Kidney (tissue), 14 donors: Measurements from ENCODE around the gene ZMYND8. TPM values are rescaled to one million over a fixed set of nuclear protein-coding genes. Genes with fewer than 3 reads are reported as not detected.

Experiments
- DNase-seq, 5 donors: peaks; one replicate each; pipeline ENCODE4 v3.0.0-alpha.2; 2013 to 2020
- FAIRE-seq: peaks from 2 replicates; lab custom pipeline; 2012; peaks lifted over from hg19 to GRCh38; lab: Jason Lieb, UNC
- H3K27ac ChIP-seq, 2 donors: one replicate each; pipeline ENCODE4 v1.7.0; 2013; ENCODE audit warnings: low read depth in 2 of 2, low read length in 2 of 2, inconsistent platforms in 1 of 2
- H3K27me3 ChIP-seq: one replicate; pipeline ENCODE4 v1.7.1; 2013; ENCODE audit warnings: low read length, inconsistent platforms; ENCODE audit not compliant: control insufficient read depth, insufficient read depth
- H3K36me3 ChIP-seq, 3 donors: one replicate each; pipeline versions ENCODE4 v1.7.0 to v1.7.1; 2013; ENCODE audit warnings: low read length in 3 of 3, control low read depth in 1 of 3, inconsistent platforms in 1 of 3; ENCODE audit not compliant: insufficient read depth in 3 of 3, control insufficient read depth in 2 of 3
- H3K4me1 ChIP-seq, 3 donors: one replicate each; pipeline versions ENCODE4 v1.7.0 to v1.7.1; 2013; ENCODE audit warnings: low read length in 3 of 3, inconsistent platforms in 1 of 3, low read depth in 1 of 3; ENCODE audit not compliant: control insufficient read depth in 2 of 3, insufficient read depth in 2 of 3
- H3K4me3 ChIP-seq, 3 donors: one replicate each; pipeline versions ENCODE4 v1.7.0 to v1.8.1; 2013; ENCODE audit warnings: low read length in 3 of 3, control low read depth in 1 of 3, inconsistent platforms in 1 of 3
- H3K9ac ChIP-seq, 3 donors: one replicate each; pipeline versions ENCODE4 v1.7.0 to v1.7.1; 2013; ENCODE audit warnings: low read length in 3 of 3, control low read depth in 1 of 3, inconsistent platforms in 1 of 3
- H3K9me3 ChIP-seq, 3 donors: one replicate each; pipeline versions ENCODE4 v1.7.0 to v1.7.1; 2013; ENCODE audit warnings: low read length in 3 of 3, control low read depth in 1 of 3, inconsistent platforms in 1 of 3; ENCODE audit not compliant: control insufficient read depth in 2 of 3, insufficient read depth in 1 of 3
- CTCF ChIP-seq: IDR thresholded peaks from 3 replicates; pipeline ENCODE4 v1.5.1; 2012; ENCODE audit warnings: mild to moderate bottlenecking, moderate library complexity, borderline replicate concordance; ENCODE audit not compliant: insufficient read depth; ENCODE audit errors: extremely low read depth
- intact Hi-C: fragments of 100-400 bp; cut with DNase I; formaldehyde crosslinking; loops from one replicate; pipeline ENCODE4 v1.11.1; 2022
- polyA plus RNA-seq: library from polyadenylated mRNA; stranded (reverse); fragments of 350-450 nt; fragmentation: Illumina TruSeq; extraction: RNeasy Lipid Tissue Mini Kit (QIAGEN cat#74804); gene quantifications from one replicate; pipeline ENCODE4 v1.2.3, GENCODE V29; 2014; ENCODE audit warnings: low read depth, low replicate concordance; ENCODE audit not compliant: insufficient read depth
- total RNA-seq: library from RNA; stranded (reverse); fragmentation: NEBNext Ultra II Directional; extraction: Animal tissue kit (Norgen Biotek cat#: 25700); gene quantifications from one replicate; pipeline ENCODE4 v1.2.1, GENCODE V29; 2021
- donor health status: control.
- donor health status: control.
- donor health status: control.
- donor health status: control.
- donor health status: control.
- donor health status: DM: yes; HTN: yes; CAD: no.
- donor health status: Normal renal cell carcinoma (clear cell type).

Gene ZMYND8
- total and polyA plus RNA-seq, 2 donors from 2014 or later: 10.5 to 37.5 TPM

- DNase-seq (peak in 1 of 5 donors; percentile 8), FAIRE-seq (no peak)
- Histone ChIP-seq H3K4me3 (no peak overlapping the region), H3K9me3 (no peaks in the 10 kb centered on the region), H3K27ac (peak overlapping the region; percentile 94 to 99), H3K27me3 (no peaks in the 10 kb centered on the region), H3K36me3 (no peaks in the 10 kb centered on the region), H3K4me1 (peaks cover 22 to 60% (median 49%) of the 10 kb centered on the region in 3 donors), H3K9ac (peak overlapping the region in 2 of 3 donors; percentile 32 to 54)
- intact Hi-C loops: no loop called here
- TF ChIP-seq CTCF: no peak
Measured at GRCh38 chr20:47320990-47321805, 35.3 kb downstream of the ZMYND8 start.

- intact Hi-C loops: loop anchor here (10.0 kb wide), 1 partner anchor 45 kb away; no protein-coding TSS in a partner anchor
- DNase-seq (peak; percentile 76 to 94 (median 86)), FAIRE-seq (no peak)
- Histone ChIP-seq H3K4me1 (peaks cover 30 to 72% (median 58%) of the 10 kb centered on the region in 3 donors), H3K9me3 (no peaks in the 10 kb centered on the region), H3K27ac (peak overlapping the region; percentile 94 to 99), H3K36me3 (no peaks in the 10 kb centered on the region), H3K9ac (peak overlapping the region in 2 of 3 donors; percentile 51 to 89), H3K4me3 (peak overlapping the region in 2 of 3 donors; percentile 36 to 40), H3K27me3 (no peaks in the 10 kb centered on the region)
- TF ChIP-seq CTCF: no peak
Measured at GRCh38 chr20:47319517-47320252, 36.8 kb downstream of the ZMYND8 start.

GRCh38 chr20:47318586-47319516, 37.6 kb downstream of the ZMYND8 start:
- peaks cover 30 to 73% (median 61%) of the 10 kb centered on the region in 3 donors for H3K4me1 ChIP-seq
- H3K4me3 ChIP-seq: peak overlapping the region in 2 of 3 donors; percentile 36 to 40
- no peaks in the 10 kb centered on the region for H3K36me3 ChIP-seq
- FAIRE-seq: no peak
- DNase-seq: peak; percentile 71 to 94 (median 89)
- no peaks in the 10 kb centered on the region for H3K27me3 ChIP-seq
- intact Hi-C loops: loop anchor here (10.0 kb wide), 1 partner anchor 46 kb away; no protein-coding TSS in a partner anchor
- no peak for TF ChIP-seq CTCF
- H3K9me3 ChIP-seq: no peaks in the 10 kb centered on the region
- peak overlapping the region; percentile 4 to 89 (median 37) for H3K9ac ChIP-seq
- H3K27ac ChIP-seq: peak overlapping the region; percentile 94 to 99
